ENCODE results near the gene TNS1. TPM values are rescaled to one million over a fixed set of nuclear protein-coding genes. Genes with fewer than 3 reads are reported as not detected.

Gene TNS1
- total and polyA plus RNA-seq, 2 donors (not counting 1 experiment from before 2014, with no cell fraction given): 0.10 to 0.86 TPM

- ATAC-seq (ENCODE audit: low read depth) (no peak), DNase-seq (no peak)
- ChIA-PET POLR2A (no interaction called here), CTCF (no interaction called here)
- Histone ChIP-seq H3K4me1 (ENCODE audit: control insufficient read depth in 2 of 2, insufficient read depth in 2 of 2, low read length in 2 of 2) (no peaks in the 10 kb centered on the region), H3K36me3 (replicated peaks in 1 of 2; ENCODE audit: control extremely low read depth in 1 of 2, control insufficient read depth in 1 of 2, extremely low read depth in 1 of 2, insufficient read depth in 2 of 2, low read length in 1 of 2) (no peaks in the 10 kb centered on the region), H3K4me3 (ENCODE audit: control extremely low read depth in 1 of 5, extremely low read depth in 1 of 5, insufficient read depth in 1 of 5, low read depth in 2 of 5, low read length in 4 of 5) (no peak overlapping the region), H3K27ac (ENCODE audit: low read length in 2 of 2) (no peak overlapping the region), H3K9me3 (ENCODE audit: control extremely low read depth in 1 of 3, control insufficient read depth in 2 of 3, insufficient read depth in 1 of 3, low read length in 2 of 3) (no peaks in the 10 kb centered on the region), H2AFZ (ENCODE audit: insufficient read depth, low read depth, low read length, poor library complexity, severe bottlenecking) (no peak overlapping the region), H4K20me1 (ENCODE audit: control insufficient read depth, insufficient read depth, low read length, poor library complexity, severe bottlenecking) (no peaks in the 10 kb centered on the region), H3K27me3 (replicated peaks in 1 of 4; ENCODE audit: control extremely low read depth in 1 of 4, control insufficient read depth in 3 of 4, insufficient read depth in 4 of 4, low read length in 3 of 4) (no peaks in the 10 kb centered on the region), H3K79me2 (ENCODE audit: control insufficient read depth, insufficient read depth, low read length) (no peaks in the 10 kb centered on the region), H3K4me2 (replicated peaks; ENCODE audit: low read depth, low read length, poor library complexity, severe bottlenecking) (no peak overlapping the region), H3K9ac (ENCODE audit: low read length) (no peak overlapping the region)
- Mint-ChIP-seq H3K27me3 (peaks cover 32% of the 10 kb centered on the region), H3K4me1 (no peaks in the 10 kb centered on the region), H3K27ac (no peak overlapping the region), H3K4me3 (no peak overlapping the region), H3K9me3 (ENCODE audit: insufficient read depth) (no peaks in the 10 kb centered on the region)
- WGBS (ENCODE audit: insufficient coverage): 51% methylated on average over 7 of the region's 10 CpGs
- TF ChIP-seq EZH2 (IDR thresholded peaks at IDR 0.05; ENCODE audit: borderline replicate concordance, insufficient read depth, low read depth, low read length, poor library complexity, severe bottlenecking) (no peak), CTCF (IDR thresholded peaks at IDR 0.05) (no peak)
- intact Hi-C loops (cut with micrococcal nuclease): no loop called here
These were observed 86.1 kb downstream of the TNS1 start for GRCh38 chr2:217916504-217917254.

DNA sequence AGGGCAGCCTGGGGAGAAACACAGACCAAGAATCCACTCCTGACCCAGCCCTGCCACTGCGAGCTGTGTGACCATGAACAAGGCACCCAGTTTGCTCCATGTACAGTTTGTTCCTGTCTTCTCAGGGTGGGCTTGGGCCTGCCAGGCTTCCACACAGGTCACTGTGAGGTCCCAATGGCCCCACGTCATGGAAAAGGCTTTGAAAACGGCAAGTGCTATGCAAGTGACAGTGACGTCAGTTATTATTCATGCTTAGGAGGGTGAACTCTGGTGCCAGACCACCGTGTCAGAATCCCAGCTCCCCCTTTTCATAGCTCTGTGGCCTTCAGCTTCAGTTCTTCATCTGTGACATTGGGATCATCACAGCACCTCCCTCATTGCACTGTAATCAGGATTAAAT, 87.1 kb downstream of the TNS1 start:
- H3K27ac ChIP-seq (ENCODE audit: low read length in 2 of 2): no peak overlapping the region
- H3K9me3 ChIP-seq (ENCODE audit: control extremely low read depth in 1 of 3, control insufficient read depth in 2 of 3, insufficient read depth in 1 of 3, low read length in 2 of 3): no peaks in the 10 kb centered on the region
- H2AFZ ChIP-seq (ENCODE audit: insufficient read depth, low read depth, low read length, poor library complexity, severe bottlenecking): no peak overlapping the region
- no peak for TF ChIP-seq EZH2 (IDR thresholded peaks at IDR 0.05; ENCODE audit: borderline replicate concordance, insufficient read depth, low read depth, low read length, poor library complexity, severe bottlenecking)
- no peak for TF ChIP-seq CTCF (IDR thresholded peaks at IDR 0.05)
- H3K4me3 ChIP-seq (ENCODE audit: control extremely low read depth in 1 of 5, extremely low read depth in 1 of 5, insufficient read depth in 1 of 5, low read depth in 2 of 5, low read length in 4 of 5): no peak overlapping the region
- DNase-seq: no peak
- Mint-ChIP-seq H3K4me1 (no peaks in the 10 kb centered on the region), H3K27me3 (peaks cover 36% of the 10 kb centered on the region), H3K9me3 (ENCODE audit: insufficient read depth) (no peaks in the 10 kb centered on the region), H3K4me3 (no peak overlapping the region), H3K27ac (no peak overlapping the region)
- H3K4me1 ChIP-seq (ENCODE audit: control insufficient read depth in 2 of 2, insufficient read depth in 2 of 2, low read length in 2 of 2): no peaks in the 10 kb centered on the region
- no peaks in the 10 kb centered on the region for H3K36me3 ChIP-seq (replicated peaks in 1 of 2; ENCODE audit: control extremely low read depth in 1 of 2, control insufficient read depth in 1 of 2, extremely low read depth in 1 of 2, insufficient read depth in 2 of 2, low read length in 1 of 2)
- ChIA-PET POLR2A (no interaction called here), CTCF (no interaction called here)
- intact Hi-C loops (cut with micrococcal nuclease): no loop called here
- no peaks in the 10 kb centered on the region for H4K20me1 ChIP-seq (ENCODE audit: control insufficient read depth, insufficient read depth, low read length, poor library complexity, severe bottlenecking)
- no peak for ATAC-seq (ENCODE audit: low read depth)
- 95% methylated on average over 5 of the region's 5 CpGs for WGBS (ENCODE audit: insufficient coverage)
- H3K27me3 ChIP-seq (replicated peaks in 1 of 4; ENCODE audit: control extremely low read depth in 1 of 4, control insufficient read depth in 3 of 4, insufficient read depth in 4 of 4, low read length in 3 of 4): no peaks in the 10 kb centered on the region
- no peak overlapping the region for H3K9ac ChIP-seq (ENCODE audit: low read length)
- no peaks in the 10 kb centered on the region for H3K79me2 ChIP-seq (ENCODE audit: control insufficient read depth, insufficient read depth, low read length)
- no peak overlapping the region for H3K4me2 ChIP-seq (replicated peaks; ENCODE audit: low read depth, low read length, poor library complexity, severe bottlenecking)

All from B cell (primary cell).